Liver (tissue), 9 donors: Measurements from ENCODE around the gene WDHD1. TPM values are rescaled to one million over a fixed set of nuclear protein-coding genes. Genes with fewer than 3 reads are reported as not detected.

ENCODE experiments used
- DNase-seq: peaks from one replicate; pipeline ENCODE4 v3.0.0-alpha.2; 2017; ENCODE audit warnings: low spot score
- H3K27ac ChIP-seq, 2 donors: one replicate each; pipeline ENCODE4 v1.7.0; 2013; ENCODE audit warnings: inconsistent platforms in 2 of 2, low read length in 2 of 2, control low read depth in 1 of 2, low read depth in 1 of 2, mild to moderate bottlenecking in 1 of 2
- H3K27me3 ChIP-seq, 4 donors: one replicate each; pipeline versions ENCODE4 v1.6.1 to v1.7.0; 2013; ENCODE audit warnings: low read length in 3 of 4, inconsistent platforms in 1 of 4, mild to moderate bottlenecking in 1 of 4, moderate library complexity in 1 of 4; ENCODE audit not compliant: control insufficient read depth in 4 of 4, insufficient read depth in 4 of 4
- H3K36me3 ChIP-seq, 4 donors: one replicate each; pipeline versions ENCODE4 v1.6.1 to v1.7.0; 2013; ENCODE audit warnings: low read length in 3 of 4, mild to moderate bottlenecking in 3 of 4, low read depth in 1 of 4, moderate library complexity in 1 of 4; ENCODE audit not compliant: control insufficient read depth in 4 of 4, insufficient read depth in 3 of 4
- H3K4me1 ChIP-seq, 4 donors: one replicate each; pipeline versions ENCODE4 v1.6.1 to v1.7.0; 2013; ENCODE audit warnings: low read length in 3 of 4, mild to moderate bottlenecking in 3 of 4, moderate library complexity in 1 of 4; ENCODE audit not compliant: control insufficient read depth in 4 of 4, insufficient read depth in 4 of 4
- H3K4me3 ChIP-seq, 3 donors: one replicate each; pipeline versions ENCODE4 v1.6.1 to v1.7.0; 2013; ENCODE audit warnings: low read length in 3 of 3, control low read depth in 1 of 3, low read depth in 1 of 3, mild to moderate bottlenecking in 1 of 3
- H3K9ac ChIP-seq, 2 donors: one replicate each; pipeline ENCODE4 v1.7.0; 2013; ENCODE audit warnings: low read length in 2 of 2, mild to moderate bottlenecking in 2 of 2, moderate library complexity in 2 of 2, control low read depth in 1 of 2, low read depth in 1 of 2
- H3K9me3 ChIP-seq, 4 donors: one replicate each; pipeline versions ENCODE4 v1.6.1 to v1.7.0; 2013; ENCODE audit warnings: low read length in 3 of 4; ENCODE audit not compliant: control insufficient read depth in 4 of 4
- EGR1 ChIP-seq, 2 donors: IDR thresholded peaks; 2 replicates each; pipeline ENCODE4 v1.6.1; 2016 to 2018; ENCODE audit warnings: antibody characterized with exemption in 2 of 2, low read depth in 2 of 2
- FOXA1 ChIP-seq: IDR thresholded peaks from 2 replicates; pipeline ENCODE4 v1.6.1; 2016; ENCODE audit warnings: antibody characterized with exemption
- FOXA2 ChIP-seq: IDR thresholded peaks from 2 replicates; pipeline ENCODE4 v1.6.1; 2016; ENCODE audit warnings: antibody characterized with exemption
- GABPA ChIP-seq, 2 donors: IDR thresholded peaks in 1 of 2; conservative IDR thresholded peaks in 1 of 2; 2 replicates each; pipeline ENCODE4 v1.6.1; 2016; ENCODE audit warnings: antibody characterized with exemption in 2 of 2, mild to moderate bottlenecking in 1 of 2, moderate library complexity in 1 of 2
- JUND ChIP-seq, 2 donors: IDR thresholded peaks; 2 replicates each; pipeline ENCODE4 v1.6.1; 2016; ENCODE audit warnings: antibody characterized with exemption in 2 of 2
- RXRA ChIP-seq, 2 donors: IDR thresholded peaks; 2 replicates each; pipeline ENCODE4 v1.6.1; 2017 to 2018; ENCODE audit warnings: antibody characterized with exemption in 2 of 2, mild to moderate bottlenecking in 1 of 2
- SP1 ChIP-seq: IDR thresholded peaks from 2 replicates; pipeline ENCODE4 v1.6.1; 2018; ENCODE audit warnings: antibody characterized with exemption, mild to moderate bottlenecking
- YY1 ChIP-seq: IDR thresholded peaks from 2 replicates; pipeline ENCODE4 v1.6.1; 2016; ENCODE audit warnings: antibody characterized with exemption, mild to moderate bottlenecking
- WGBS: extraction: QIAGEN DNeasy Blood & Tissue Kit; methylation state at CpG from one replicate; pipeline ENCODE4 v1.1.7; 2013; 5-methylcytosine and 5-hydroxymethylcytosine counted together
- polyA plus RNA-seq, 2 donors: library from polyadenylated mRNA; stranded (reverse) in 1 of 2; unstranded in 1 of 2; fragments of 200-250 nt in 1 of 2; fragments of >200 nt in 1 of 2; fragmentation: Nextera tagmentation in 1 of 2; extraction: Ambion mirVana in 1 of 2; gene quantifications; one replicate each; pipeline versions ENCODE4 v1.2.1 to v1.2.3, GENCODE V29; 2013 to 2015
- total RNA-seq, 2 donors: library from RNA; depleted of rRNA; stranded (reverse); fragments of >200 nt; gene quantifications; one replicate each; pipeline ENCODE4 v1.2.3, GENCODE V29; 2014
- TF ChIP-seq, protein P1 (sequence below): IDR thresholded peaks from 2 replicates; pipeline ENCODE4 v1.6.1; 2016; ENCODE audit warnings: antibody characterized with exemption
- TF ChIP-seq, protein P2 (sequence below): fragments of 150-350 bp; IDR thresholded peaks from 2 replicates; pipeline ENCODE4 v1.5.1; 2017; ENCODE audit warnings: improper control_type of control experiment, low read depth, low read length; ENCODE audit not compliant: missing input control
- TF ChIP-seq, protein P3 (sequence below): IDR thresholded peaks from 2 replicates; pipeline ENCODE4 v1.6.1; 2016; ENCODE audit warnings: antibody characterized with exemption, mild to moderate bottlenecking
- donor health status: healthy.
- donor health status: healthy.
- donor health status: healthy.
- donor health status: healthy.
- donor health status: healthy.

Gene WDHD1
- total and polyA plus RNA-seq, 4 donors, result 0.18 to 14.1 (median 0.42) TPM

DNA sequence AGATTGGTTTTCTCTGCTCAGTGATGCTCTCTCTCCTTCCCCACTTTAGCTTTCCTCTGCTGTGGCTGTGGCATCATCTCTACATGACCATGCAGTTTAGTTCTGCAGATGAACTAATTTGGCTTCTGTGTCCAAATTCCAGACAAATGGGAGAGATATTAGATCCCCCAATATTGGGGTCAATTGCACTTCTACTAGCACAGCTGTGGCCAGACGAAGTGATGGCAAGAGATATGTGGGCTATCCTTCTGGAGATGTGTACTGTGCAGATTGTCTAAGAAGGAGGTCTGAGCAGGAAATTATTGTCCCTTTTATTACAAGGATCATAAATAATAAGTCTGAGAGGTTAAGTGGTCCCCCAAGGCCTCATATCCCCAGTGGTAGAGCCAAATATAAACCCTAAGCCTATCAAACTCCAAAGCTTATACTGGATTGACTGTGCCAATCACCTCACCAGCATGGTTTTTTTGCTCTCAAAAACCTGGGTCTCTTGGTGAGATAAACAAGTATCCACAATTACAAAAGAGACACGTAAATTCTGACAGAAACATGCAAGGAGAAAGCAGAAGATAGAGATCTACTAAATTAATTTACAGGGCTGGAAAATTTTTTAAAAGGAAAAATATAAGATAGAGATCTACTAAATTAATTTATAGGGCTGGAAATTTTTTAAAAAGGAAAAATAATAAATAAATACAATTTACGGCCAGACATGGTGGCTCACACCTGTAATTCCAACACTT, 95.1 kb downstream of the WDHD1 start:
- no peaks in the 10 kb centered on the region for H3K27me3 ChIP-seq
- no peaks in the 10 kb centered on the region for H3K4me1 ChIP-seq
- 97% methylated on average over 3 of the region's 3 CpGs for WGBS
- DNase-seq, result no peak
- no peak overlapping the region for H3K27ac ChIP-seq
- TF ChIP-seq RXRA (IDR thresholded peaks at IDR 0.05) (no peak), JUND (IDR thresholded peaks at IDR 0.05) (no peak)
- TF ChIP-seq, protein P1, sequence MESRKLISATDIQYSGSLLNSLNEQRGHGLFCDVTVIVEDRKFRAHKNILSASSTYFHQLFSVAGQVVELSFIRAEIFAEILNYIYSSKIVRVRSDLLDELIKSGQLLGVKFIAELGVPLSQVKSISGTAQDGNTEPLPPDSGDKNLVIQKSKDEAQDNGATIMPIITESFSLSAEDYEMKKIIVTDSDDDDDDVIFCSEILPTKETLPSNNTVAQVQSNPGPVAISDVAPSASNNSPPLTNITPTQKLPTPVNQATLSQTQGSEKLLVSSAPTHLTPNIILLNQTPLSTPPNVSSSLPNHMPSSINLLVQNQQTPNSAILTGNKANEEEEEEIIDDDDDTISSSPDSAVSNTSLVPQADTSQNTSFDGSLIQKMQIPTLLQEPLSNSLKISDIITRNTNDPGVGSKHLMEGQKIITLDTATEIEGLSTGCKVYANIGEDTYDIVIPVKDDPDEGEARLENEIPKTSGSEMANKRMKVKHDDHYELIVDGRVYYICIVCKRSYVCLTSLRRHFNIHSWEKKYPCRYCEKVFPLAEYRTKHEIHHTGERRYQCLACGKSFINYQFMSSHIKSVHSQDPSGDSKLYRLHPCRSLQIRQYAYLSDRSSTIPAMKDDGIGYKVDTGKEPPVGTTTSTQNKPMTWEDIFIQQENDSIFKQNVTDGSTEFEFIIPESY, result no peak
- TF ChIP-seq, protein P2, sequence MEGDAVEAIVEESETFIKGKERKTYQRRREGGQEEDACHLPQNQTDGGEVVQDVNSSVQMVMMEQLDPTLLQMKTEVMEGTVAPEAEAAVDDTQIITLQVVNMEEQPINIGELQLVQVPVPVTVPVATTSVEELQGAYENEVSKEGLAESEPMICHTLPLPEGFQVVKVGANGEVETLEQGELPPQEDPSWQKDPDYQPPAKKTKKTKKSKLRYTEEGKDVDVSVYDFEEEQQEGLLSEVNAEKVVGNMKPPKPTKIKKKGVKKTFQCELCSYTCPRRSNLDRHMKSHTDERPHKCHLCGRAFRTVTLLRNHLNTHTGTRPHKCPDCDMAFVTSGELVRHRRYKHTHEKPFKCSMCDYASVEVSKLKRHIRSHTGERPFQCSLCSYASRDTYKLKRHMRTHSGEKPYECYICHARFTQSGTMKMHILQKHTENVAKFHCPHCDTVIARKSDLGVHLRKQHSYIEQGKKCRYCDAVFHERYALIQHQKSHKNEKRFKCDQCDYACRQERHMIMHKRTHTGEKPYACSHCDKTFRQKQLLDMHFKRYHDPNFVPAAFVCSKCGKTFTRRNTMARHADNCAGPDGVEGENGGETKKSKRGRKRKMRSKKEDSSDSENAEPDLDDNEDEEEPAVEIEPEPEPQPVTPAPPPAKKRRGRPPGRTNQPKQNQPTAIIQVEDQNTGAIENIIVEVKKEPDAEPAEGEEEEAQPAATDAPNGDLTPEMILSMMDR, result no peak
- TF ChIP-seq, protein P3, sequence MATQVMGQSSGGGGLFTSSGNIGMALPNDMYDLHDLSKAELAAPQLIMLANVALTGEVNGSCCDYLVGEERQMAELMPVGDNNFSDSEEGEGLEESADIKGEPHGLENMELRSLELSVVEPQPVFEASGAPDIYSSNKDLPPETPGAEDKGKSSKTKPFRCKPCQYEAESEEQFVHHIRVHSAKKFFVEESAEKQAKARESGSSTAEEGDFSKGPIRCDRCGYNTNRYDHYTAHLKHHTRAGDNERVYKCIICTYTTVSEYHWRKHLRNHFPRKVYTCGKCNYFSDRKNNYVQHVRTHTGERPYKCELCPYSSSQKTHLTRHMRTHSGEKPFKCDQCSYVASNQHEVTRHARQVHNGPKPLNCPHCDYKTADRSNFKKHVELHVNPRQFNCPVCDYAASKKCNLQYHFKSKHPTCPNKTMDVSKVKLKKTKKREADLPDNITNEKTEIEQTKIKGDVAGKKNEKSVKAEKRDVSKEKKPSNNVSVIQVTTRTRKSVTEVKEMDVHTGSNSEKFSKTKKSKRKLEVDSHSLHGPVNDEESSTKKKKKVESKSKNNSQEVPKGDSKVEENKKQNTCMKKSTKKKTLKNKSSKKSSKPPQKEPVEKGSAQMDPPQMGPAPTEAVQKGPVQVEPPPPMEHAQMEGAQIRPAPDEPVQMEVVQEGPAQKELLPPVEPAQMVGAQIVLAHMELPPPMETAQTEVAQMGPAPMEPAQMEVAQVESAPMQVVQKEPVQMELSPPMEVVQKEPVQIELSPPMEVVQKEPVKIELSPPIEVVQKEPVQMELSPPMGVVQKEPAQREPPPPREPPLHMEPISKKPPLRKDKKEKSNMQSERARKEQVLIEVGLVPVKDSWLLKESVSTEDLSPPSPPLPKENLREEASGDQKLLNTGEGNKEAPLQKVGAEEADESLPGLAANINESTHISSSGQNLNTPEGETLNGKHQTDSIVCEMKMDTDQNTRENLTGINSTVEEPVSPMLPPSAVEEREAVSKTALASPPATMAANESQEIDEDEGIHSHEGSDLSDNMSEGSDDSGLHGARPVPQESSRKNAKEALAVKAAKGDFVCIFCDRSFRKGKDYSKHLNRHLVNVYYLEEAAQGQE, result no peak
- no peak overlapping the region for H3K4me3 ChIP-seq
- no peak overlapping the region for H3K9ac ChIP-seq
- no peaks in the 10 kb centered on the region for H3K9me3 ChIP-seq
- H3K36me3 ChIP-seq, result no peaks in the 10 kb centered on the region

DNA sequence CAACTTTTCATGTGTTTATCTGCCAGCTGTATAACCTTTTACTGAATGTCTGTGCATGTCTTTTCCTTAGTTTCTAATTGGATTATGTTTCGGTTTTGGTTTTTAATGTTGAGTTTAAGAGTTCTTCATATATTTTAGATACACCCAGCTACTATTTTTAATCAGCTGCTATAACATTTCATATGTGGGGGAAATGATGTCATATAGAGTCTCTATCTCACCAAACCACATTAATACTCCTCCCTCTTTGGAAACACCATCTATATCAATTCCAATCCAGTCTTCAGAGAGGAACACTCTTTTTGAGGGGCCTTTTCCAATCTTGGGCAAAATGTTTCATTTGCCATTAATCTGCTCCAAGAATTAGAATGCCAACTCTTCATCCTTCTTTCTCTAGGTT, 95.8 kb downstream of the WDHD1 start:
- DNase-seq, result no peak
- H3K9ac ChIP-seq, result no peak overlapping the region
- H3K36me3 ChIP-seq, result no peaks in the 10 kb centered on the region
- H3K27me3 ChIP-seq, result no peaks in the 10 kb centered on the region
- no peak overlapping the region for H3K27ac ChIP-seq
- WGBS, result 98% methylated on average over 1 of the region's 1 CpG
- no peak for TF ChIP-seq JUND (IDR thresholded peaks at IDR 0.05)
- TF ChIP-seq GABPA (IDR thresholded peaks at IDR 0.05 in 1 of 2, conservative IDR thresholded peaks at IDR 0.05 in 1 of 2), result no peak
- no peak for TF ChIP-seq SP1
- TF ChIP-seq FOXA1, result no peak
- no peak for TF ChIP-seq EGR1 (IDR thresholded peaks at IDR 0.05; ENCODE audit: low read depth in 2 of 2)
- TF ChIP-seq YY1, result no peak
- TF ChIP-seq FOXA2, result no peak
- H3K4me1 ChIP-seq, result no peaks in the 10 kb centered on the region
- no peak overlapping the region for H3K4me3 ChIP-seq
- no peaks in the 10 kb centered on the region for H3K9me3 ChIP-seq
